ENCODE results near the gene NGEF.

- no peak for TF ChIP-seq TAF1 (IDR thresholded peaks at IDR 0.05; ENCODE audit: low read depth)
- no peak for TF ChIP-seq RAD21 (IDR thresholded peaks at IDR 0.05; ENCODE audit: low read depth)
- no peak for TF ChIP-seq YY1 (IDR thresholded peaks at IDR 0.05; ENCODE audit: low read depth)
- no peak for TF ChIP-seq ZBTB7A (IDR thresholded peaks at IDR 0.05; ENCODE audit: low read depth)
- no peak for TF ChIP-seq CREB1 (IDR thresholded peaks at IDR 0.05; ENCODE audit: low read depth)
- TF ChIP-seq EP300 (IDR thresholded peaks at IDR 0.05; ENCODE audit: borderline replicate concordance) = no peak
- no peak for TF ChIP-seq REST (IDR thresholded peaks at IDR 0.05; ENCODE audit: low read depth)
These were observed 19.7 kb upstream of the NGEF start, which contains the start of gene NEU2 for GRCh38 chr2:233032551-233033320.
